CD4-positive, alpha-beta T cell treated with Interleukin-15 for 4 hours (primary cell): ENCODE data around the gene CRACR2A.

ENCODE experiments used
- DNase-seq: peaks from one replicate; pipeline ENCODE4 v3.0.0-alpha.2; 2020; ENCODE audit warnings: low spot score

CRACR2A gene

DNA sequence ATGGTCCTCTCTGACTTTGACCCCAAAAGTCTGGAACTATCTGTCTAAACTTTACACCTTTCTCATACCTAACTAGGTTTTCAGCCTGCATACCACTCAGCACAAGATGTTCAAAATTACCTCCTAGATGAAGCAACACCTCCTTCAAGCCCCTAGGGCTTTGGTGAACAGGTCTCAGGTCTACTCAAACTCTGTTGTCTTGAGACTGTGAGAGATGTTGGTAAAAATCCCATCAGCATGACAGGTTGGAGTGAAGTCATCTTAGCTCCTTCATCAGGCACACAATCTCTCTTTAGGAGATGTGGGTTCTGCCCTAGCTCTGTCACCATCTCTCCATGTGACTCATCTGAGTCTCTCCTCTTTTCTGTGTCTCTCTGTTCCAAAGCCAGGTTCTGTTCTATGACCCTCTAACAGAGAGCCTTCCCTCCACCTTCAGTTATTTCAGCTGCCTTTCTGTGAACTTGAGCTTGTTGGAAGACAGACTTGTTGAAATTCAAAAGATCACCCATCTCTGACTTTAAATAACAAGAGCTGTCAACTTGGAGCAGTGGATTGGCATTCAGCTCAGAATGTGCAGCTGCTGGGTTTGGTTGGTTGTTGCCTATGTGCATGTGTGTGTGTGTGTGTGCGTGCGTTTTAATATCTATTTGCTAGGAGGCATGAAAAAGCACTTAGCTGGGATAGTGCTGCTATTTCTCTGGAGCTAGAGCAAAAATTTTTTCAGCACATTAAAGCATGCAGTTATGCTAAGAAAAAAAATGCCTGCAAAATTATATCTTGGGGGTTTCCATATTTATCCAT is 130.7 kb downstream of the CRACR2A start:
- DNase-seq: no peak

DNA sequence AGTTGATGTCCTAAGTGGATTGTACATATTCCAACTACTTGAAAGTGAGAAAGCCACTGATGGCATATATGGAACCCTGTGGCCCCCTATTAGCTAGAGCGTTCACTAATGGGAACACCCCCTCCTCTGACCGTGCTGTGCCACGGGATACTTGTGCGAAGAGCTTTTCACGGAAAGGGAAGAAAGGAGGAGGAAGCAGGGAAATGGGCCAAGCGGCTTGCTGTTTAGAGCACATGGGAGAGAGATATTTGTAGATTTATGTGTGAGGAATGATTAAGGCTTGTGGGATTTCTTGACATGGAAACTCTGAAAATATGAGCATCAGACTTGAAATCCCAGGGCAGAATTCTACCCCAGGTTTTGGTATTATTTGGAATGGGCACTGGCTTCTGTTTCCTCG is 132.1 kb downstream of the CRACR2A start:
- DNase-seq: no peak

DNA sequence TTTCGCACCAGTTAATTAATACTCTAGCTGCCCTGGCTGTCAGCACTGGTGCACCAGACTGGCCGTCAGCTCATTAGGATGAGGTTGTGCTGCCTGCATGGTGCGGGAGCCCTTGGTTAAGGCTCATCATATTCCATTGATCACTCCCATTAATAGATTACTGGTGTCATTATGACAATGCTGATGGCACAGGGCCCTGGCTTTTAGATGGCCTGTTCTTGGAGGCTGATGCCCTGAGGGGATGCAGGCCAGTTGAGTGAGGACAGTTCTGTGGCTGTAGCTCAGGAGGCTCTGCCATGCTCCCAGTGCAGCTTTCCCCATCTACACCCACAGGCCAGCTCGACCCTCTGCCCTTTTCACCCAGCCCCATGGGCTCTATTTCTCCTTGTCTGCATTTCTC is 135.3 kb downstream of the CRACR2A start:
- DNase-seq: no peak

DNA sequence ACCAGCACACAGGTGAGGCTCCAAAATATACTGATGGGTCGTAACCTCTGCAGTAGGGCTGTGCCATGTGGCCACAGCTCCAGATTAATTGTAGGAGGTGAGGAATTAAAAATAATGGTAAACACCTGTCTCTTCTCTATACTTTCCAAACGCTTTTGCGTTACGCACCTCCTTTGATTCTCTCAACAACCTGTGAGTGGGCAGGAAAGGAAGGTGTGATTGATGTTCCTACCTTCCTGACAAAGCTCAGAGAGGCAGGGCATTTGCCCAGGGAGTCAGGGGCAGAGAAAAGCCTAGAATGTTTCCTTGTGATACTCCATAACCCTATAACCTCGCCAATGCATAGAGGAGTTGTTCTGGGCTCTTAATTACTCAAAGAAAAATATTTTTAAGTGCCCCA is 137.0 kb downstream of the CRACR2A start:
- DNase-seq: no peak

DNA sequence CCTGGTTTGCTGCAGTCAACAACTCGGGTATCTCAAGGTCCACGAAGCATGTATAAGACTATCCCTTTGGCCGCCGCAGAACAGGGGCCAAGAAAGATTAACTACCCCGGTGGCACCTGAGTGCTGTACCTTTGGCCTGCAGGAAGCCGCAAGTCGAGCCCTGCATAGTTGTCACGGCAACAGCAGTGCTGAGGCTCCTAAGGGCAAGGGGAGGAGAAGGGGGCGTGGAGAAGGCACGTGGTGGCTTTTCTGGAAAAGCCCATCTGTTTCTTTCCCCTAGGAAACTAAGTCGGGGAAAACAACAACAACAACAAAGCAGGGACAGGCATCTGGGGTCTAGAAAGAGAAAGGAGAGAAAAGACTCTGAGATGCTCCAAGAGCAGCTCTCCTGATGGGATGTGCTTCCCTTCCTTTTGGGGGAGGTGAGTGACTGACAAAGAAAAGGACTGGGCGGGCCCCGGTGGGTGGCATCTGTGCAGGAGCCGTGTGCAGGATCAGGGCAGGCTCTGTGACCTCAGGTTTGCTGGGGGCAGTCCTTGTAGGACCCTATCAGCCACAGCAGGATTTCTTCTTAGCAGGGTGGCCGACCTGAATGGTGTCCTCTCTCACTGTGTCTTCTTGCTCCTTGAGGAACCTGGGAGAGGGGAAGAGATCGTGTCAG is 138.0 kb downstream of the CRACR2A start:
- no peak for DNase-seq

DNA sequence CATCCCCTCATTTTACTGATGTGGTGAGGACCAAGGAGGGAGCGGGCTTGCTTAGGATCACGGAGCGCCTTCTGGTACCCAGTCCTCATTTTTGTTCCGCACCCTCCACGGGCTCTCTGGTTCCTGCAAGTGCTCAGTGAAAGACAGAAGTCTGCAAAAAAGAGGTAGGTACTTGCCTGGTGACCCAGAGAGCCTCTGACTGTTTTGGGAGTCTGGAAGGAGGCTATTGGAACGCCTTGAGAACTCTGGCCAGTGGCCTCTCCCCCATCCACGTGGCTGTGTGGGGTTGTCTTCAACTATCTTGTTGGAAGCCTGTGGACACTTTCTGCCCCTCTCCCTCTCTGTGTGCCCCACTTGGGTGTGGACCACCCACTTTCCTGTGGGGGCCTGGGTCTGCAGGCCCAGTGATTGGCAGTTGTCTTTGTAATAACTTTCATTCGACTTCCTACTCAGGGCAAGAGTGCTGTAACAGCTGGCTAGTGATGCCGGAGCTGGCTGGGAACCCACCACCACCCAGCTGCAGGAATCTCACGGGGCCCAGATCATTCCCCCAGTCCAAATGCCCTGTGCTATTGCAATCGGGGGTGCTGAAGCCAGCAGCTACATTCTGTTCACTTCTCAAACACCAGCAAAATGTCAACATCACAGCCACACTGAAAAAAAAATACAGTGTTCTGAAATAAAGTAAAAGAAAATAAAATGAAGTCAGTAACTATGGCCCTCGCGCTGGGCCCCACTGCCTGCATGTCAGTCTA is 139.1 kb downstream of the CRACR2A start:
- DNase-seq: no peak

DNA sequence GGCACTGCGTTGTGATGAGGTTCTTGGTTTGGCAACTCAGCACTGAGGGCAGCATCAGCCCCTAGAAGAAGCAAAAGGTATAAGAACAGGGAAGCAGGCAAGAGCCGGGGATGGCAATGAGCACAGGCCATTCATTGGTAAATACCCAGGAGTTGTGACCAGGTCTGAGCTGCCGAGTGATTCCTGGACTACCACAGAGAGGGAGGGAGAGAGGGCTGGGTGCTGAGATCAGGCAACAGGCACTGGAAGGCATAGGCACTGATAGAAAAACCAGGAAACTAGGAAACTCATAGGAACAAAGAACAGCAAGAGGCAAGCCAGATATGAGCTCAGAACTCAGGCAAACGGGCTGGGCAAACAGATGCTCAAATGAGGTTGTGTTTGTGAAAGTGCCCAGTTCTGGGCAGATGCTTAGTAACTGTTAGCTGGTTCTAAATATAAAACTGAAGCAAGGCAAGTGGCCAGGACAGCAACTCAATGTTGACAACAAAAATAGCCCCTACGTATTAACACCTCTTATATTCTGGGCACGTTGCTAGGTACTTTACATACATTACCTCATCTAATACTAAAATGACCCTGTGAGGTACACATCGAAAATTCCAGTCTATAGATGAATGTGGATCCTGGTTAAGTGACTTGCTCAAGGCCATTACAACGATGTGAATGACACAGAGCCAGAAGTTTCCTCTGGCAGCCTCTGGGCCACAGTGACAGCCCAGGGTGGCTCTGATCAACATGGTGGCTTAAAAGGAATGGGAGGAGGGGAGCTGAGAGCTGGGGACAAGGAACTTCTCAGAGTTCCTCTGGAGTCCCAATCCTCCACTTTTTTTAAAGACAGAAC is 140.8 kb downstream of the CRACR2A start:
- no peak for DNase-seq

DNA sequence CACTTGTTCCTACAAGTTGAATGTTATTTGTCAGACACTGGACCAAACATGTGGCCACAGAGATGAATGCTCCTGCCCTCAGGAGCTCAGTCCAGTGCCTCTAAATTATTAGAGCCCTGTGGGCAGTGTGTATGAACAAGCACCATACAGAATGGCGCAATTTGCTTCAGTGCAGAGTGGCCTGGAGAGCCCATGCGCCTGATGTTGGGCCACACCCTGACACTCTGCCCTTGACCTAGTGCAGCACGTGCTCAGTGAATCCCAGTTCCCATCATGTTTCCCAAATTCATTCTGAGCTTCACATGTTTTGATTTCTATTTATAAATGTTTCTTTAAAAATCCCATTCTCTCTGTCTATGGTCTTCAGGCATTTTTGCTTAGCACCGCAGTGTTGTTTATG is 145.1 kb downstream of the CRACR2A start:
- DNase-seq: no peak

DNA sequence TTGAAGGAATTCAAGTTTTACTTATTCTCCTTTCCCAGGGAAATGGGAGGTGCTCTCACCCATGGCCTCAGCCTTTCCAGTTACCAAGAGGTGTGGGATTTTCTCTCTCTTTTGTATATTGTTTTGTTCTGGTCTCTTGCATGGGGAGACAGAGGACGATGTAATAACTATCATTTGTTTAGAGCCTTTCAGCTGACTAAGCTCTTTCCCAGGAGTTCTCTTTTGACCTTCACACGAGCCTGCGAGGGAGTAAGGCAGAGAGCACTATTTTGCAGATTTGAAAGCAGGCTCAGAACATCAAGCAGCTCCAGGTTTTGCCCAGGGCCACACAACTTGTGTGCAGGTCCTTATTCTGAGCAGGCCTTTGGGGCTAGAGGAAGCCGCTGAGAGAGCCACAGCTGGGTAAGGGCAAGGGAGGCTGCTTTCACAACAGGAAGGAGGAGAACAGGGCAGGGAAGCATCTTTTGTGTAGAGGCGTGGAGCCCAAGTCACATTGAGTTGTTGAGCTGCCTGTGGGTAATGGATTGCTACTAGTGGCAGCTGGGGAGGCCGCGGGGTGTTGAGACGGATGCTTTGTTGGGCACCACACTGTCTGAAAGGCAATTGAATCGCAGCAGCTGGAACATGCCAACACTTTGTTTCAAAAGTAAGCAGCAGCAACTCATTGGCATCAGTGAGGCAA is 145.7 kb downstream of the CRACR2A start:
- DNase-seq: no peak

DNA sequence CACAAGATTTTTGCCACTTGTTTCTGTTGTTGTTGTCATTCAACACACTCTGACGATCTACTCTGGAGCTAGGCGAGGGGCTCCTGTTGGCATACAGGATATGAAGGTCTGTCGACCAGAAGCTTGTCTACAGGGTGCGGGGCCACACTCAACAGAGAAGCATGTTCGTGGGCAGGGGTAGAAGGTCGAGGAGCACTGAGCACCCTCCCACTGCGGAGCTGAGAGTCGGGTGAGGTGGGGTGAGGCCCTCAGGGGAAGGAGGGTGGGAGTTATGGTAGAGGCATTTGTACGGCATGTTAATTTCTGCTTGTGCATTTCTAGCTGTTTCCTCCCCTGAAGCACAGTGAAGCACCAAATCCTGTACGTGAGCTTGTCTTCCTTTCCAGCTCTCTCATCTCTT is 146.8 kb downstream of the CRACR2A start:
- DNase-seq: no peak

DNA sequence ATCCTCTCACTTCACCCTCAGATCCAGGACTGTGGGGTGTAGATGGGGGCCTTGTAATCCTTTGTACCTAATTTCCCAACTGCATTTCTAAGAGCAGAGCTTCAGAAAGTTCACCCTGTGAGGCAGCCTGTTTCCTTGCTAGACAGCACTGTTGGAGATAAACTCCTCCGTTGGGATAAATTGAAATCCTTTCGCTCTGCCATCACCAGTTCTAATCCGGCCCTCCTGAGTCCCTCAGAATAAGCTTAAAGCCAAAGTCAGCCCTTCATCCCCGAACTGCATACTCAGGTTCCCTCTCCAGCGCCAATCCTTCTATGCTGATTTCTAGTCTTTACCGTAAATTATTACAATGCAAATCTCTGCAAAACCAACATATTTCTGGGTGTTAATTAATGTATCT is 147.2 kb downstream of the CRACR2A start:
- DNase-seq: no peak

DNA sequence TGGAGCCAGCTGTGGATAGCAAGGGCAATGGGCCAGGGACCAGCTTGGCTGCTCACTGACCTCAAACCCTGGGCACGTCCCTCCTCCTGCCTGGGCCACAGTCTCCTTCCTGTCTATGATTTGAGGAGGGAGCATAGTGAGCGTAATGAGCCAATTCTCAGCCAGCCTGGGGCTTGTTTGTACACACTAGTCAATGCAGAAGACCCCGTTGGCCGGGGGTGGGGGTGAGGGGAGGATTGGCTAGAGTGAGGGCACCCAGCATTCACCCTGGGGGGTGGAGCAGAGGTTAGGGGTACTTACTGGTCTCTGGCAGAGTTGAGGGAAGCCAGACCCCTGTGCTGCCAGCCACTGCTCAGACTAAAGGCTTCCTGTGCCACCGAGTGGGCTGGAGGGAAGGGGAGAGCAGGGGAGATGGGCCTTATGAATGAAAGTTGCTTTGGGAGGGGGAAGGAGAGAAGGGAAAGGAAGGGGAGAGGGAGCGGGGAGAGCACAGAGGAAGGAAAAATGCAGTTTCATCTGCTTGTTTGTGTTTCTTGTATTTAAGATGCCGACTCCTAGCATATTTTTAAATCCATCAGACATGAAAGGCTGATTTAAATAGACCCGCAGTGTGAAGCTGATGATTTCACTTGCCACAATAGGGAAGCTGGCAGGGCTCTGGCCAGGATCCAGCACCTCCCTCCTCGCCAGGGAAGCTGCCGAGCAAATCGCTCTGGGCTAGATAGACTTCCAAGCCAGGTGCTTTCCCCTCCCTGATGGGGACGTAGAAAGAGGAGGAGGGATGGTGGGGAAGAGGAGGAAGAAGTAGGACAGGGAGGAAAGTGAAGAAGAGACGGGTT is 147.9 kb downstream of the CRACR2A start:
- no peak for DNase-seq

DNA sequence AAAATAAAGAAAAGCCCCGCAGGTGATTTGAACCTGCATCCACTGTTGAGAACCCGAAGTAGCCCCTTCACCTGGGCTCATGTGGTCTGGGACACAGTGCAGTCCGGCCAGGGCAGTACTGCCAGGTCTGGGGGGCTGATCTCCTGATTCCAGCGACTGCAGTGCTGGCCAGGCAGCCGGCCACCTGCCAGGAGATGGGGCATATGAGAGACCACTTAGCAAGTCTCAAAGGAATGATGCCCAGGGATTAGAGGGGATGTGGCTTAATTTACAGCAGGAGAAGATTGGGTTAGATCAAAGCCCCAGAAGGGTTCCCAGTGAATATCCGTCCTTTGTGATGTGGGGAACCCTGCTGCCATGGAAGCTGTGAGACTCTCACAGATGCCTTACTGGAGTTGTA is 148.6 kb downstream of the CRACR2A start:
- no peak for DNase-seq

DNA sequence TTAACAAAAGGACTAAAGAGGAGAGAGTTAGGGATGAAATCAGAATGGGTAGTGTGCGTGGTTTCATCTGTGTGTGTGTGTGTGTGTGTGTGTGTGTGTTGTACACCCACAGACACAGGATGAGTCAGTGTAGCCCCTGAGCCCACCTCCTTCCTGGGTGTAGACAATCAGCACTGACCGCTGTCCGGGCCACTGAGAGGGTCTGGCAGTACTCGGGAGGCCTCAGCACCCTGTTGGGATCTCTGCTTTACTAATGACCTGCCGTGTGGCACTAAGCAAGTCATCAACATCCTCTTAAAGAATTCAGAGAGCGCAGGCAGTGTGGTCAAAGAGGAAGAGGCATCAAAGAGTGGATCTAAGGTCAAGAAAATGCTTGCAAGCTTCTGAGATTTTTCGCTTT is 149.3 kb downstream of the CRACR2A start:
- DNase-seq: no peak

DNA sequence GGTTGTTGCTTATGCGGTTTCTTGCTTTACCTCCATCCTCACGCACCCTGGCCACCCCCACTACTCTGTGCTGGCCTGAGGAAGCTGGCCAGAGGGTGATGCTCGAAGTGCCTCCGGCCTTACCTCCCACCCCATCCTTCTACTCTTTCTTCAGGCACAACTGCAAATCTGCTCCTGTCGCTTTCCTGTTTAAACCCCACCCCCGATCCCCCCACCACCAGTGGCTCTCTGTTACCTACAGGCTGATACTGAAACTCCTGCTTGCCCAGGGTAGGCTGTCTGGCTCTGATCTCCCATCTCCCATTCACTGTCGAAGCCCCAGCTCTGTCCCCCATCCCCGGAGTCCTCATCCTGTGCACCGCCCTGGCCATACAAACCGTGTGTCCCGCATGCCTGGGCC is 150.4 kb downstream of the CRACR2A start:
- DNase-seq: no peak

DNA sequence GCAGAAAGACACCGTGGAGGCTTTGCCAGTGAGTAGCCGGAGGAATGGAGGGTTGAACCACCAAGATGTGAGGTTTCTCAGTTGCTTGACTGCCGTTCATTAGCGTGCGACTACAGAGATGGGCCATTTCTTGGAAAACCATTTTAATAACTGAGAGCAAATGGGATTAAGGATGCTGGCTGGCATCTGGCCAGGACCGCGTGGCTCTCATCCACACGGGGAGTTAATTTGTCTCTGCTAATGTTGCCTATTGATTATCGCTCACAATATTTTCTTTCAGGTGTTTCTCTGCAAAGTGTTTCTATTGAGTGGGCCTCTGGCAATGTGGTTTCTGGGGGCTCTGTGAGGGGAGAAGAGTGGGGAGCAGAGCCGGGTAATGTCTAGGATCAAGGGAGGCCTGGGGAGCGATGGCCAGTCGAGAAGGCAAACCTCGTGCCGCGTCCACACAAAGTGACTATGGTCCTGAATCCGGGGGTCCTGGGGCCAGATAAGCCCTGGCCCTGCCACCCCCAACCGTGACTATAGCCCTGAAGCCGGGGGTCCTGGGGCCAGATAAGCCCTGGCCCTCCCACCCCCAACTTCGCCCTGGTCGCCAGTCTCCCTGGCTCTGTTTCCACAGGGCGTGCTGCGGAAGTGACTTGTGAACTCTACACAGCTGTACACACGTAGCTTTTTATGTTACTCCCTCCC is 151.3 kb downstream of the CRACR2A start:
- no peak for DNase-seq

DNA sequence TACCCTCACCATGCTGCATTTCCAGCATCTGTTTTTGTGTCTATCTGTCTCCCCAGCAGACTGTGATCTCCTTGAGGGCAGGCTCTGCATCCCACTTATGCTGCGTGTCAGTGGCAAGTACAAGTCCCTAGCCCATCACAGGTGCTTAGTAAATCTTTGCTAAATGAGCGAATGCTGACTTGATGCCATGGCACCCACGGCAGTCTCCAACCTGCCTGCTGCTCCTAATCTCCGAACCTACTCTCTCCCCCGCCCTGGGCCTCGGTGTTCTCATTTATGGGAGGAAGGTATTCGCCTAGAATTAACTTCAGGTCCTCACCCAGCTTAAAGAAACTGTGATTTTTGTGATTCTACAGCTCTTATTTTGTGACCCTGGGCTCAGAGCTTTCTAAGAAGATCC is 152.0 kb downstream of the CRACR2A start:
- DNase-seq: no peak

DNA sequence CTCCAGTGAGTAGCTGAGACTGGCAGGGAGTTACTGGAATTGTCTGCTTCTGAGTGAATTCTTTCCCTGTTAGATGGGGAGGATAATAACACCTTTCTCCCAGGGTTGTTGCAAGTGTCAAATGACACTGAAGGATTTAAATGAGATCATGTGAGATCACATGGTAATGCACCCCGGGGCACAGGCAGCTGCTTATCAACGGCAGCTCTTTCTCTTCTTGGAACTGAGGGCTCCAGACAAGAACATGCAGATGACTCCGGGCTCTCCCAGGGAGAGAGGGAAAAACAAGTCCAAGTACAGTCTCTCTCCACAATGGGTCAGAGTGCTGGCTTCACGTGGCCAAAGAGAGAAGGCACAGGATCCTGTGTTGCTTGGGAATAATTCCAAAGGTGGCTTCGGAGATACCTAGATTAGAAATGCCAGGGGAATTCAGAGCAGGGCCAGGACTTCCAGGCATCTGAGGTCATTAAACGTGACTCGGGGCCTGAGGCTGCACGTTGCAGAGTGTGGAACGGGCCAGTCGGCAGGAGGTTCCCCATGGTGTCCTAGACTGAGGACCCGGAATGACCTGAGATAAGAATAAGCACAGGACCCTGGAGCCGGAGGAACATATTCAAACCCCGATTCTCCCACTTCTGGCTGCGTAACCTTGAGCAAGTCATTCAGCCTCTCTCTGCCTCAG is 152.7 kb downstream of the CRACR2A start:
- DNase-seq: no peak
